H1 (cell line): ENCODE results near the gene RMND1. TPM values are rescaled to one million over a fixed set of nuclear protein-coding genes. Genes with fewer than 3 reads are reported as not detected.

Experiments
- CTCF ChIA-PET: fragments of 300-600 bp; sonication (Branson Sonifier 250); formaldehyde crosslinking; loops from one replicate; lab custom pipeline; 2021; ENCODE audit not compliant: partially characterized antibody; lab: Charles Lee
- POLR2A ChIA-PET: fragments of 300-600 bp; sonication (Branson Sonifier 250); formaldehyde crosslinking; loops from one replicate; lab custom pipeline; 2021; ENCODE audit warnings: inconsistent platforms; ENCODE audit not compliant: partially characterized antibody; lab: Charles Lee
- DNase-seq, 2 experiments: peaks; one replicate each; pipeline versions ENCODE4 v3.0.0 to v3.0.0-alpha.2; 2010 to 2022; ENCODE audit warnings: low spot score in 2 of 2, low read depth in 1 of 2, mixed read lengths in 1 of 2
- FAIRE-seq: peaks from 2 replicates; lab custom pipeline; 2011; peaks lifted over from hg19 to GRCh38; lab: Jason Lieb, UNC
- H2AFZ ChIP-seq: 2 replicates; pipeline ENCODE4 v1.8.1; 2012; ENCODE audit warnings: low read length, inconsistent platforms
- H2AK5ac ChIP-seq: 2 replicates; pipeline ENCODE4 v1.6.1; 2013; ENCODE audit warnings: low read depth, low read length
- H2BK120ac ChIP-seq: replicated peaks from 2 replicates; pipeline ENCODE3; 2013; ENCODE audit warnings: low read depth, low read length, inconsistent platforms
- H2BK12ac ChIP-seq: 2 replicates; pipeline ENCODE4 v1.6.1; 2013; ENCODE audit warnings: low read depth, low read length
- H2BK15ac ChIP-seq: 2 replicates; pipeline ENCODE4 v1.6.1; 2013; ENCODE audit warnings: low read length
- H2BK20ac ChIP-seq: 2 replicates; pipeline ENCODE4 v1.6.1; 2013; ENCODE audit warnings: low read length
- H2BK5ac ChIP-seq: 2 replicates; pipeline ENCODE4 v1.6.1; 2013; ENCODE audit warnings: low read depth, low read length
- H3K14ac ChIP-seq: 2 replicates; pipeline ENCODE4 v1.6.1; 2013; ENCODE audit warnings: inconsistent platforms; ENCODE audit not compliant: insufficient read length
- H3K18ac ChIP-seq: 2 replicates; pipeline ENCODE4 v1.6.1; 2013; ENCODE audit warnings: low read length; ENCODE audit errors: extremely low read depth
- H3K23ac ChIP-seq: 2 replicates; pipeline ENCODE4 v1.6.1; 2013; ENCODE audit warnings: inconsistent platforms; ENCODE audit not compliant: insufficient read length
- H3K23me2 ChIP-seq: 2 replicates; pipeline ENCODE4 v1.6.1; 2013; ENCODE audit warnings: low read depth, low read length
- H3K27ac ChIP-seq: 2 replicates; pipeline ENCODE4 v1.6.1; 2011; ENCODE audit warnings: low read depth, low read length, inconsistent platforms
- H3K27me3 ChIP-seq, 4 experiments: replicated peaks in 1 of 4; 1 replicate in 1 of 4; 2 replicates in 3 of 4; pipeline versions ENCODE4 v1.6.1 to v1.8.1; 2011 to 2013; ENCODE audit warnings: low read length in 3 of 4, mild to moderate bottlenecking in 3 of 4, inconsistent platforms in 2 of 4, mixed read lengths in 2 of 4, moderate library complexity in 1 of 4; ENCODE audit not compliant: control insufficient read depth in 3 of 4, insufficient read depth in 3 of 4; ENCODE audit errors: extremely low read depth in 1 of 4
- H3K36me3 ChIP-seq, 4 experiments: 2 replicates each; pipeline versions ENCODE4 v1.6.1 to v1.8.1; 2011 to 2013; ENCODE audit warnings: mild to moderate bottlenecking in 4 of 4, low read length in 3 of 4, moderate library complexity in 2 of 4, control low read depth in 1 of 4, inconsistent platforms in 1 of 4; ENCODE audit not compliant: insufficient read depth in 4 of 4, control insufficient read depth in 2 of 4
- H3K4ac ChIP-seq: replicated peaks from 2 replicates; pipeline ENCODE3; 2013; ENCODE audit warnings: low read length, low read depth, mixed read lengths, inconsistent platforms; ENCODE audit not compliant: insufficient read length
- H3K4me1 ChIP-seq, 4 experiments: replicated peaks in 1 of 4; 1 replicate in 1 of 4; 2 replicates in 3 of 4; pipeline versions ENCODE4 v1.6.1 to v1.8.1; 2011 to 2013; ENCODE audit warnings: low read length in 3 of 4, inconsistent platforms in 2 of 4, mixed read lengths in 1 of 4; ENCODE audit not compliant: insufficient read depth in 4 of 4, control insufficient read depth in 3 of 4
- H3K4me2 ChIP-seq, 2 experiments: 2 replicates each; pipeline versions ENCODE4 v1.6.1 to v1.8.1; 2011 to 2013; ENCODE audit warnings: low read depth in 2 of 2, low read length in 2 of 2, control low read depth in 1 of 2, inconsistent platforms in 1 of 2, mild to moderate bottlenecking in 1 of 2; ENCODE audit not compliant: insufficient read depth in 1 of 2
- H3K4me3 ChIP-seq, 4 experiments: fragments of 200-600, 300-600 bp in 1 of 4; sonication (generic), shearing (Covaris generic), sonication (Bioruptor Twin) in 1 of 4; 2 replicates each; pipeline versions ENCODE4 v1.5.1 to v1.8.1; 2011 to 2016; ENCODE audit warnings: low read length in 4 of 4, low read depth in 3 of 4, control low read depth in 2 of 4, inconsistent platforms in 2 of 4, mild to moderate bottlenecking in 2 of 4, mixed read lengths in 1 of 4, moderate library complexity in 1 of 4; ENCODE audit not compliant: insufficient read depth in 2 of 4; ENCODE audit errors: extremely low read depth in 1 of 4
- H3K56ac ChIP-seq: replicated peaks from 2 replicates; pipeline ENCODE3; 2013; ENCODE audit warnings: low read depth, mild to moderate bottlenecking, mixed read lengths, low read length, inconsistent platforms; ENCODE audit not compliant: insufficient read length
- H3K79me1 ChIP-seq: 2 replicates; pipeline ENCODE4 v1.6.1; 2013; ENCODE audit warnings: low read depth, low read length, control low read depth
- H3K79me2 ChIP-seq, 2 experiments: 2 replicates each; pipeline versions ENCODE4 v1.6.1 to v1.8.1; 2012 to 2013; ENCODE audit warnings: low read length in 2 of 2, mild to moderate bottlenecking in 2 of 2, inconsistent platforms in 1 of 2; ENCODE audit not compliant: insufficient read depth in 2 of 2, control insufficient read depth in 1 of 2
- H3K9ac ChIP-seq, 4 experiments: replicated peaks in 1 of 4; 1 replicate in 1 of 4; 2 replicates in 3 of 4; pipeline versions ENCODE4 v1.6.1 to v1.8.1; 2011 to 2013; ENCODE audit warnings: low read depth in 3 of 4, low read length in 3 of 4, control low read depth in 2 of 4, mild to moderate bottlenecking in 2 of 4, moderate library complexity in 2 of 4, inconsistent platforms in 1 of 4; ENCODE audit errors: extremely low read depth in 1 of 4
- H3K9me3 ChIP-seq, 2 experiments: 2 replicates each; pipeline versions ENCODE4 v1.6.1 to v1.8.1; 2012 to 2013; ENCODE audit warnings: mild to moderate bottlenecking in 2 of 2, moderate library complexity in 2 of 2, control low read depth in 1 of 2, inconsistent platforms in 1 of 2, low read depth in 1 of 2, low read length in 1 of 2, mixed read lengths in 1 of 2; ENCODE audit not compliant: insufficient read depth in 2 of 2
- H4K20me1 ChIP-seq, 2 experiments: replicated peaks in 1 of 2; 2 replicates each; pipeline versions ENCODE3 to v1.8.1; 2011 to 2013; ENCODE audit warnings: inconsistent platforms in 2 of 2, low read length in 2 of 2, mild to moderate bottlenecking in 1 of 2; ENCODE audit not compliant: insufficient read depth in 2 of 2, control insufficient read depth in 1 of 2
- H4K5ac ChIP-seq: 2 replicates; pipeline ENCODE4 v1.6.1; 2013; ENCODE audit warnings: low read length, low read depth, mixed read lengths, inconsistent platforms; ENCODE audit not compliant: insufficient read length
- H4K8ac ChIP-seq: 2 replicates; pipeline ENCODE4 v1.8.0; 2013; ENCODE audit warnings: mild to moderate bottlenecking, moderate library complexity, low read length, inconsistent platforms; ENCODE audit not compliant: insufficient read depth; ENCODE audit errors: extremely low read depth
- H4K91ac ChIP-seq: replicated peaks from 2 replicates; pipeline ENCODE3; 2013; ENCODE audit warnings: low read length, mixed read lengths, inconsistent platforms; ENCODE audit not compliant: insufficient read length
- BCL11A ChIP-seq, 2 experiments: IDR thresholded peaks; one replicate each; pipeline ENCODE4 v1.6.1; 2011; ENCODE audit warnings: low read depth in 2 of 2, low read length in 2 of 2, mild to moderate bottlenecking in 2 of 2
- NRF1 ChIP-seq: IDR thresholded peaks from 2 replicates; pipeline ENCODE4 v1.6.1; 2011; ENCODE audit warnings: mild to moderate bottlenecking, low read depth, low read length, improper control_type of control experiment
- POLR2A ChIP-seq, 2 experiments: IDR thresholded peaks; 1 replicate in 1 of 2; 2 replicates in 1 of 2; pipeline ENCODE4 v1.6.1; 2011; ENCODE audit warnings: low read depth in 2 of 2, low read length in 2 of 2, mild to moderate bottlenecking in 2 of 2; ENCODE audit errors: control extremely low read depth in 1 of 2
- SIRT6 ChIP-seq: IDR thresholded peaks from one replicate; pipeline ENCODE4 v1.7.1; 2012; ENCODE audit warnings: low read length, inconsistent platforms
- SRF ChIP-seq: IDR thresholded peaks from 2 replicates; pipeline ENCODE4 v1.6.1; 2011; ENCODE audit warnings: mild to moderate bottlenecking, low read depth, low read length, moderate library complexity
- TAF1 ChIP-seq: IDR thresholded peaks from 2 replicates; pipeline ENCODE4 v1.6.1; 2011; ENCODE audit warnings: mild to moderate bottlenecking, low read depth, low read length
- WGBS, 2 experiments: shearing (Covaris generic) in 1 of 2; methylation state at CpG; one replicate each; pipeline versions ENCODE4 v1.1.6 to v1.1.7; 2013 to 2015; ENCODE audit warnings: low lambda C conversion rate in 2 of 2, mixed read lengths in 2 of 2, inconsistent platforms in 1 of 2, low coverage in 1 of 2, missing lambda C conversion rate in 1 of 2; ENCODE audit not compliant: insufficient replicate concordance in 2 of 2, insufficient coverage in 1 of 2, insufficient read length in 1 of 2; ENCODE audit errors: extremely low coverage in 1 of 2, missing lambda C conversion rate in 1 of 2; 5-methylcytosine and 5-hydroxymethylcytosine counted together
- polyA plus RNA-seq, 7 experiments: library from polyadenylated mRNA; depleted of rRNA in 3 of 7; stranded (reverse) in 5 of 7; unstranded in 2 of 7; fragments of >200 nt in 5 of 7; fragments of 200-250 nt in 2 of 7; gene quantifications; 1 replicate in 5 of 7; 2 replicates in 1 of 7; 4 replicates in 1 of 7; pipeline versions ENCODE4 v1.2.1 to v1.2.3, GENCODE V29; 2011 to 2013; ENCODE audit warnings: missing spikeins in 2 of 7, mixed read lengths in 2 of 7
- total RNA-seq: library from RNA; stranded (reverse); fragmentation: NEBNext Ultra II Directional; extraction: Animal tissue kit (Norgen Biotek cat#: 25700); gene quantifications from 2 replicates; pipeline ENCODE4 v1.2.1, GENCODE V29; 2021
- TF ChIP-seq, protein P1 (sequence below): IDR thresholded peaks from 2 replicates; pipeline ENCODE4 v1.6.1; 2012; ENCODE audit warnings: low read length, inconsistent platforms

The RMND1 gene
- total and polyA plus RNA-seq, 2 of the 8 experiments (the other 6 are each of a cell fraction or from before 2014, with no cell fraction given) = 7.3 to 21.9 TPM

DNA sequence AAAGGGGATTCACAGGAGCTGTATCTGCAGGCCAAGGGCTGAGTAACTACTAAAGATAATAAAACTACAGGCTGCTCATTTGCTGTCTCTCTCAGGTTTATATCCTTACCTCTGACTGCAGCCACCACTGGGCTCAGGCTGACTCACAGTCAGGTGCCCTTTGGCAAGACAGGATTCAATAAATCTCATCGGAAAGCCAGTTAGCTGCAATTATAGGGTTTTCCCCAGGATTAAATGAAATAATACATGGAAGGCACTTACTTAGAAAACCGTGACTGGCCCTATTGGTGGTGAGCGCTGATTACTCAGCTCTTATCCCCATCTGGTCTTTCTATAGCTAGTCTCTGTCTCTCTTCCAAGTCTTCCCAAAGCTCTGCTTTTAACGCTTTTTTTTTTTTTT, 26.4 kb downstream of the RMND1 start:
- H3K4me2 ChIP-seq = no peak overlapping the region

More for the DNA sequence above, 26.4 kb downstream of the RMND1 start:
- Histone ChIP-seq H3K14ac (no peak overlapping the region), H3K18ac (no peak overlapping the region), H3K9me3 (no peaks in the 10 kb centered on the region), H2BK12ac (no peak overlapping the region), H3K56ac (no peak overlapping the region), H4K91ac (no peak overlapping the region), H3K79me1 (no peaks in the 10 kb centered on the region; the same call in 1 of the 2 replicates), H4K20me1 (no peaks in the 10 kb centered on the region), H3K27me3 (no peaks in the 10 kb centered on the region), H3K23ac (no peak overlapping the region), H3K23me2 (no peaks in the 10 kb centered on the region), H4K8ac (no peak overlapping the region), H2BK15ac (no peak overlapping the region), H4K5ac (no peak overlapping the region), H3K36me3 (peaks cover 0 to 66% (median 39%) of the 10 kb centered on the region in 4 experiments; a peak in 7 of 8 replicates), H2BK5ac (no peak overlapping the region), H2AK5ac (no peak overlapping the region), H2AFZ (no peak overlapping the region), H2BK120ac (no peak overlapping the region), H3K4me3 (no peak overlapping the region), H3K79me2 (no peaks in the 10 kb centered on the region), H3K4ac (no peak overlapping the region)
- WGBS, 2 experiments = 87% methylated on average over 4 of the region's 4 CpGs; no CpG with 5 or more reads in 1 of the 2 experiments
- CTCF ChIA-PET = interaction anchor here (1.3 to 1.6 kb wide), 2 partner anchors 12 to 18 kb away, joined by 3 read pairs; no protein-coding TSS in a partner anchor
- no peak for FAIRE-seq
- TF ChIP-seq TAF1 = no peak
- TF ChIP-seq SIRT6 = no peak
- no peak for TF ChIP-seq POLR2A (IDR thresholded peaks at IDR 0.05; ENCODE audit: control extremely low read depth in 1 of 2, low read depth in 2 of 2, low read length in 2 of 2)
- TF ChIP-seq NRF1 = no peak
- TF ChIP-seq SRF = no peak
- TF ChIP-seq, protein P1, sequence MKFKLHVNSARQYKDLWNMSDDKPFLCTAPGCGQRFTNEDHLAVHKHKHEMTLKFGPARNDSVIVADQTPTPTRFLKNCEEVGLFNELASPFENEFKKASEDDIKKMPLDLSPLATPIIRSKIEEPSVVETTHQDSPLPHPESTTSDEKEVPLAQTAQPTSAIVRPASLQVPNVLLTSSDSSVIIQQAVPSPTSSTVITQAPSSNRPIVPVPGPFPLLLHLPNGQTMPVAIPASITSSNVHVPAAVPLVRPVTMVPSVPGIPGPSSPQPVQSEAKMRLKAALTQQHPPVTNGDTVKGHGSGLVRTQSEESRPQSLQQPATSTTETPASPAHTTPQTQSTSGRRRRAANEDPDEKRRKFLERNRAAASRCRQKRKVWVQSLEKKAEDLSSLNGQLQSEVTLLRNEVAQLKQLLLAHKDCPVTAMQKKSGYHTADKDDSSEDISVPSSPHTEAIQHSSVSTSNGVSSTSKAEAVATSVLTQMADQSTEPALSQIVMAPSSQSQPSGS = no peak
- TF ChIP-seq BCL11A (IDR thresholded peaks at IDR 0.05; ENCODE audit: low read depth in 2 of 2, low read length in 2 of 2) = no peak
- TF ChIP-seq, all 59 proteins: peak for 0
- DNase-seq = no peak
- H3K9ac ChIP-seq = no peak overlapping the region
- no peak overlapping the region for H3K27ac ChIP-seq
- no peak overlapping the region for H2BK20ac ChIP-seq
- H3K4me1 ChIP-seq = no peaks in the 10 kb centered on the region
- POLR2A ChIA-PET = interaction anchor here (0.7 to 1.7 kb wide), 4 partner anchors 10 to 29 kb away, joined by 3 to 4 read pairs (median 4); no protein-coding TSS in a partner anchor
